Stomach (tissue), 4 donors: ENCODE measurements around the gene BZW1.

Experiments
- POLR2A ChIP-seq, 4 donors: fragments of 450-650 bp; IDR thresholded peaks; one replicate each; pipeline ENCODE4 v1.6.1; 2016; ENCODE audit warnings: antibody characterized with exemption in 4 of 4, control low read depth in 2 of 4, mild to moderate bottlenecking in 1 of 4, moderate library complexity in 1 of 4
- TF ChIP-seq, protein P1 (sequence below), 7 experiments: fragments of 450-650 bp in 4 of 7; fragments of 200-600 bp in 3 of 7; sonication (generic) in 3 of 7; IDR thresholded peaks; one replicate each; pipeline ENCODE4 v1.5.1; 2016 to 2019; ENCODE audit warnings: antibody characterized with exemption in 7 of 7, control low read depth in 2 of 7, mild to moderate bottlenecking in 1 of 7

DNA sequence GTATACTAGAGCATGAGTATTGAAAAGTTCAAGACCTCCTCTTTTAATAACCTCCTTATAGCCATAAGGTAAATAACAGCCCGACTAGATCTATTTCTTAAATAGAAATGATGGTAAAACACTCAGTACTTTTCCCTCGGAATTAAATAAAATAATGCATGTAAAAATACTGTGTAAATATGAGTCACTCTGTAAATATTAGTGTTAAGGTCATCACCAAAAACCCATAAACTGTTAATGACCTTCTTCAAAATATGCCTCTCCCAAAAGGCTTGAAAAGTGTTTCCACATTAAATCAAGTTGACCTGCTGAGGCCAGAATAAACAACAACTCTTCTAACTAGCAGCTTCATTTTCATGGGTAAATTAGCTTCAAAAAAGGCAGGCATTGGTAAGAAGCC lies 25.3 kb upstream of the BZW1 start:
- TF ChIP-seq, protein P1, sequence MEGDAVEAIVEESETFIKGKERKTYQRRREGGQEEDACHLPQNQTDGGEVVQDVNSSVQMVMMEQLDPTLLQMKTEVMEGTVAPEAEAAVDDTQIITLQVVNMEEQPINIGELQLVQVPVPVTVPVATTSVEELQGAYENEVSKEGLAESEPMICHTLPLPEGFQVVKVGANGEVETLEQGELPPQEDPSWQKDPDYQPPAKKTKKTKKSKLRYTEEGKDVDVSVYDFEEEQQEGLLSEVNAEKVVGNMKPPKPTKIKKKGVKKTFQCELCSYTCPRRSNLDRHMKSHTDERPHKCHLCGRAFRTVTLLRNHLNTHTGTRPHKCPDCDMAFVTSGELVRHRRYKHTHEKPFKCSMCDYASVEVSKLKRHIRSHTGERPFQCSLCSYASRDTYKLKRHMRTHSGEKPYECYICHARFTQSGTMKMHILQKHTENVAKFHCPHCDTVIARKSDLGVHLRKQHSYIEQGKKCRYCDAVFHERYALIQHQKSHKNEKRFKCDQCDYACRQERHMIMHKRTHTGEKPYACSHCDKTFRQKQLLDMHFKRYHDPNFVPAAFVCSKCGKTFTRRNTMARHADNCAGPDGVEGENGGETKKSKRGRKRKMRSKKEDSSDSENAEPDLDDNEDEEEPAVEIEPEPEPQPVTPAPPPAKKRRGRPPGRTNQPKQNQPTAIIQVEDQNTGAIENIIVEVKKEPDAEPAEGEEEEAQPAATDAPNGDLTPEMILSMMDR (IDR thresholded peaks at IDR 0.05) = no peak
- no peak for TF ChIP-seq POLR2A (IDR thresholded peaks at IDR 0.05)
